HCT116 (cell line): Measurements from ENCODE around the gene IGFN1. TPM values are rescaled to one million over a fixed set of nuclear protein-coding genes. Genes with fewer than 3 reads are reported as not detected.

Experiments used
- ATAC-seq: fragments of 200-7000 bp; cut with Tn5 transposase; 2 replicates; pipeline ENCODE4 v1.9.1; 2020; ENCODE audit warnings: mild to moderate bottlenecking, moderate library complexity
- BruUV-seq: library from RNA; stranded (reverse); fragments of 400-500 nt; replicated peaks from 2 replicates; lab custom pipeline; 2021; lab: Mats Ljungman, UMichigan
- CTCF ChIA-PET: fragments of 300-600 bp; sonication (Branson Sonifier 250); formaldehyde crosslinking; loops from one replicate; lab custom pipeline; 2021; ENCODE audit warnings: antibody characterized with exemption; lab: Charles Lee
- POLR2A ChIA-PET: fragments of 300-600, 350-600 bp; sonication (Branson Sonifier 250); formaldehyde crosslinking; loops from one replicate; lab custom pipeline; 2021; ENCODE audit warnings: antibody characterized with exemption; lab: Charles Lee
- RAD21 ChIA-PET, 2 experiments: fragments of 300-600 bp; sonication (Branson Sonifier 250); formaldehyde crosslinking; loops; one replicate each; lab custom pipeline; 2023; ENCODE audit warnings: low total read pairs in 2 of 2; ENCODE audit not compliant: uncharacterized antibody in 2 of 2, unreplicated experiment in 2 of 2, low non-redundant PET in 1 of 2; lab: Charles Lee
- DNase-seq: peaks from one replicate; pipeline ENCODE4 v3.0.0-alpha.2; 2010; ENCODE audit warnings: low read depth, low spot score
- H2AFZ ChIP-seq: fragments of 200-600 bp; shearing (Covaris generic), sonication (generic); 2 replicates; pipeline ENCODE4 v1.6.1; 2017; ENCODE audit warnings: low read depth, mixed run types, mixed read lengths, antibody characterized with exemption, low read length; ENCODE audit not compliant: poor library complexity, severe bottlenecking
- H3K27ac ChIP-seq: 2 replicates; pipeline ENCODE4 v1.5.1; 2012; ENCODE audit warnings: low read depth, low read length
- H3K27me3 ChIP-seq: fragments of 200-600 bp; sonication (generic); 2 replicates; pipeline ENCODE4 v1.6.1; 2016; ENCODE audit warnings: mixed run types, low read length, mixed read lengths; ENCODE audit not compliant: insufficient read depth
- H3K36me3 ChIP-seq, 2 experiments: fragments of 200-500 bp in 1 of 2; fragments of 200-600 bp in 1 of 2; sonication (Bioruptor generic) in 1 of 2; sonication (generic) in 1 of 2; 2 replicates each; pipeline versions ENCODE4 v1.5.1 to v1.6.1; 2014 to 2016; ENCODE audit warnings: low read length in 2 of 2, inconsistent platforms in 1 of 2, mixed read lengths in 1 of 2, mixed run types in 1 of 2; ENCODE audit not compliant: insufficient read depth in 2 of 2, control insufficient read depth in 1 of 2
- H3K4me1 ChIP-seq, 2 experiments: fragments of 200-600 bp in 1 of 2; sonication (generic) in 1 of 2; 2 replicates each; pipeline versions ENCODE4 v1.5.1 to v1.6.1; 2012 to 2017; ENCODE audit warnings: low read length in 2 of 2, inconsistent platforms in 1 of 2, mild to moderate bottlenecking in 1 of 2, mixed read lengths in 1 of 2, mixed run types in 1 of 2, moderate library complexity in 1 of 2; ENCODE audit not compliant: insufficient read depth in 2 of 2, control insufficient read depth in 1 of 2
- H3K4me2 ChIP-seq: fragments of 200-600 bp; sonication (generic); 2 replicates; pipeline ENCODE4 v1.6.1; 2017; ENCODE audit warnings: mixed run types, low read length, mixed read lengths
- H3K4me3 ChIP-seq, 2 experiments: fragments of 200-600 bp in 1 of 2; sonication (generic) in 1 of 2; replicated peaks in 1 of 2; 2 replicates each; pipeline ENCODE4 v1.5.1; 2011 to 2016; ENCODE audit warnings: low read length in 2 of 2, control low read depth in 1 of 2, low read depth in 1 of 2, mild to moderate bottlenecking in 1 of 2, mixed read lengths in 1 of 2, mixed run types in 1 of 2
- H3K79me2 ChIP-seq: fragments of 200-600 bp; sonication (generic); 2 replicates; pipeline ENCODE4 v1.6.1; 2017; ENCODE audit warnings: mild to moderate bottlenecking, mixed run types, low read length, moderate library complexity, mixed read lengths; ENCODE audit not compliant: insufficient read depth
- H3K9ac ChIP-seq: fragments of 200-600 bp; sonication (generic); 2 replicates; pipeline ENCODE4 v1.6.1; 2016; ENCODE audit warnings: low read length, mixed read lengths
- H3K9me2 ChIP-seq: fragments of 200-600 bp; sonication (generic), shearing (Covaris generic); 2 replicates; pipeline ENCODE4 v1.6.1; 2017; ENCODE audit warnings: mixed run types, mild to moderate bottlenecking, moderate library complexity; ENCODE audit not compliant: insufficient read depth
- H3K9me3 ChIP-seq, 2 experiments: fragments of 200-500 bp in 1 of 2; fragments of 200-600 bp in 1 of 2; sonication (Bioruptor generic) in 1 of 2; sonication (generic) in 1 of 2; 2 replicates each; pipeline ENCODE4 v1.6.1; 2014 to 2017; ENCODE audit warnings: low read length in 2 of 2, mixed read lengths in 2 of 2, inconsistent platforms in 1 of 2, low read depth in 1 of 2, mild to moderate bottlenecking in 1 of 2, mixed run types in 1 of 2, moderate library complexity in 1 of 2; ENCODE audit not compliant: control insufficient read depth in 1 of 2, insufficient read depth in 1 of 2
- H4K20me1 ChIP-seq: fragments of 200-600 bp; sonication (generic), shearing (Covaris generic); 2 replicates; pipeline ENCODE4 v1.6.1; 2017; ENCODE audit warnings: mixed run types, mild to moderate bottlenecking, moderate library complexity; ENCODE audit not compliant: insufficient read depth
- CEBPB ChIP-seq: IDR thresholded peaks from 2 replicates; pipeline ENCODE4 v1.6.1; 2012; ENCODE audit warnings: low read depth
- EGR1 ChIP-seq: IDR thresholded peaks from 2 replicates; pipeline ENCODE4 v1.6.1; 2012; ENCODE audit warnings: low read depth
- EZH2 ChIP-seq: fragments of 200-600 bp; sonication (generic); IDR thresholded peaks from 2 replicates; pipeline ENCODE4 v1.6.1; 2017; ENCODE audit warnings: antibody characterized with exemption, mixed run types
- FOSL1 ChIP-seq: IDR thresholded peaks from 2 replicates; pipeline ENCODE4 v1.6.1; 2012; ENCODE audit warnings: low read depth
- POLR2A ChIP-seq: IDR thresholded peaks from 2 replicates; pipeline ENCODE4 v1.7.0; 2011; ENCODE audit warnings: borderline replicate concordance; ENCODE audit not compliant: insufficient read depth, insufficient read length; ENCODE audit errors: extremely low read depth
- RAD21 ChIP-seq: IDR thresholded peaks from 2 replicates; pipeline ENCODE4 v1.6.1; 2012; ENCODE audit warnings: low read depth, mild to moderate bottlenecking
- SP1 ChIP-seq: IDR thresholded peaks from 2 replicates; pipeline ENCODE4 v1.6.1; 2012; ENCODE audit warnings: low read depth
- TCF7L2 ChIP-seq: IDR thresholded peaks from 2 replicates; pipeline ENCODE4 v1.7.0; 2011; ENCODE audit warnings: borderline replicate concordance, inconsistent platforms; ENCODE audit not compliant: insufficient read depth, insufficient read length; ENCODE audit errors: extremely low read depth
- intact Hi-C: fragments of 100-400 bp; cut with micrococcal nuclease; formaldehyde crosslinking; loops from 2 replicates; pipeline ENCODE4 v1.10.0; 2022
- total RNA-seq: library from RNA; stranded (reverse); gene quantifications from one replicate; pipeline ENCODE4 v1.2.1, GENCODE V29; 2021; ENCODE audit not compliant: unreplicated experiment
- TF ChIP-seq, protein P1 (sequence below): IDR thresholded peaks from 2 replicates; pipeline ENCODE4 v1.6.1; 2012; ENCODE audit warnings: low read depth
- TF ChIP-seq, protein P2 (sequence below): IDR thresholded peaks from 2 replicates; pipeline ENCODE4 v1.6.1; 2012

The IGFN1 gene
- total RNA-seq, 1 experiment from 2014 or later: not detected

DNA sequence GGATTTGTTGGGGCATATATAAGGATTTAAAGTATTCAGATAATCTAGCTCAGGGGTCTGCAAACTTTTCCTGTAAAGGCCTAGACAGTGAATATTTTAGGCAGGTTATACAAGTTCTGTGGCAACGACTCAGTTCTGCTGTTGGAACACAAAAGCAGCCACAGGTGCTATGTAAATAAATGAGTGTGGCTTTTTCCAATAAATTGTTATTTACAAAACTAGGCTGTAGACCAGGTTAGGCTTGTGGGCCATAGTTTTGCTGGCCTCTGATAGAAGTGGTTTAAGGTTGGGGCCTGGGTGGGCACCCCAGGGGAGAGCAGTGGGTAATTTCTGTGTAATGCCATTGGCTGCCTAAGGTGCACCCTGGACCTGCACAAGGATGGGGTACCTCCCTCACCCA, 16.9 kb upstream of the IGFN1 start (continued):
- TF ChIP-seq TCF7L2 (no peak), RAD21 (no peak), EZH2 (no peak), SP1 (no peak)
- TF ChIP-seq, all 23 proteins: peak for 0

DNA sequence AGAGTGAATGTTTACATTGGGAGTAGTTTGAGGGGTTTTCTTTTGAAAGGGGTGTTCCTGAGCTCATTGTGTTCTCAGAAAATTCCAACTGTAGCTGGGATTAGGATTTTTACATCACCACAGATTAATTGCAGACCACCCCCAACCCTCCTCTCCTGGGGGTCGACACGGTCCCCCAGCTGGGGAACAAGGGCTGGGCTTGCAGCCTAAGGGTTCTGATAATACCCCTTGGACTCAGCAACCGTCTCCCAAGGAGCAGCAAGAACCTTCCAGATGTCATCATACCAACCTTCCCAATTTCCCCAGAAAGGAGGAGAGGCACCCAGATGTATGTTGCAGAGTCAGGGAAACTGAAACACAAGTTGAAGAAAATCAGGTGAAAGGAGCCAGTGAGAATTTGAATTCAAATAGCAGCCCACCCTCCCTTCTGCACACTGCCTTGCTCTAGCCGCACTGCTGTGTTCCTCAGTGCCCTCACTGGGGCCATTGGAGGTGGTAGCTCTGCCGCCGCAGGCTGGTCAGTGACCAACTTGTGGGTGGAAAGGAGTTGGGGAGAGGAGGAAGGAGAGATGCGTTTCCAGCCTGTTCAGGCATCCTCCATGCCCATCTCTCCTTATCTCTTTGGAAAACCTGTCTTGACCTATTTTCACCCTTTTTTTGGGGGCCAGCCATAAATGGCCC, 14.7 kb upstream of the IGFN1 start:
- no peaks in the 10 kb centered on the region for H4K20me1 ChIP-seq
- ATAC-seq (no peak), DNase-seq (no peak)
- TF ChIP-seq, protein P1, sequence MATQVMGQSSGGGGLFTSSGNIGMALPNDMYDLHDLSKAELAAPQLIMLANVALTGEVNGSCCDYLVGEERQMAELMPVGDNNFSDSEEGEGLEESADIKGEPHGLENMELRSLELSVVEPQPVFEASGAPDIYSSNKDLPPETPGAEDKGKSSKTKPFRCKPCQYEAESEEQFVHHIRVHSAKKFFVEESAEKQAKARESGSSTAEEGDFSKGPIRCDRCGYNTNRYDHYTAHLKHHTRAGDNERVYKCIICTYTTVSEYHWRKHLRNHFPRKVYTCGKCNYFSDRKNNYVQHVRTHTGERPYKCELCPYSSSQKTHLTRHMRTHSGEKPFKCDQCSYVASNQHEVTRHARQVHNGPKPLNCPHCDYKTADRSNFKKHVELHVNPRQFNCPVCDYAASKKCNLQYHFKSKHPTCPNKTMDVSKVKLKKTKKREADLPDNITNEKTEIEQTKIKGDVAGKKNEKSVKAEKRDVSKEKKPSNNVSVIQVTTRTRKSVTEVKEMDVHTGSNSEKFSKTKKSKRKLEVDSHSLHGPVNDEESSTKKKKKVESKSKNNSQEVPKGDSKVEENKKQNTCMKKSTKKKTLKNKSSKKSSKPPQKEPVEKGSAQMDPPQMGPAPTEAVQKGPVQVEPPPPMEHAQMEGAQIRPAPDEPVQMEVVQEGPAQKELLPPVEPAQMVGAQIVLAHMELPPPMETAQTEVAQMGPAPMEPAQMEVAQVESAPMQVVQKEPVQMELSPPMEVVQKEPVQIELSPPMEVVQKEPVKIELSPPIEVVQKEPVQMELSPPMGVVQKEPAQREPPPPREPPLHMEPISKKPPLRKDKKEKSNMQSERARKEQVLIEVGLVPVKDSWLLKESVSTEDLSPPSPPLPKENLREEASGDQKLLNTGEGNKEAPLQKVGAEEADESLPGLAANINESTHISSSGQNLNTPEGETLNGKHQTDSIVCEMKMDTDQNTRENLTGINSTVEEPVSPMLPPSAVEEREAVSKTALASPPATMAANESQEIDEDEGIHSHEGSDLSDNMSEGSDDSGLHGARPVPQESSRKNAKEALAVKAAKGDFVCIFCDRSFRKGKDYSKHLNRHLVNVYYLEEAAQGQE: no peak
- TF ChIP-seq FOSL1: no peak
- TF ChIP-seq, protein P2, sequence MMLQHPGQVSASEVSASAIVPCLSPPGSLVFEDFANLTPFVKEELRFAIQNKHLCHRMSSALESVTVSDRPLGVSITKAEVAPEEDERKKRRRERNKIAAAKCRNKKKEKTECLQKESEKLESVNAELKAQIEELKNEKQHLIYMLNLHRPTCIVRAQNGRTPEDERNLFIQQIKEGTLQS: no peak
- no peak for TF ChIP-seq POLR2A
- no peak for TF ChIP-seq CEBPB
- no peak for TF ChIP-seq EGR1
- TF ChIP-seq, all 23 proteins: peak for 0
- Histone ChIP-seq H3K36me3 (no peaks in the 10 kb centered on the region), H3K4me1 (peaks cover 0 to 8% of the 10 kb centered on the region in 2 experiments; a peak in 2 of 4 replicates), H3K27ac (no peak overlapping the region), H3K79me2 (no peaks in the 10 kb centered on the region), H2AFZ (no peak overlapping the region), H3K9ac (no peak overlapping the region), H3K9me2 (no peaks in the 10 kb centered on the region), H3K27me3 (peaks cover 1% of the 10 kb centered on the region; the same call in 1 of the 2 replicates), H3K4me2 (no peak overlapping the region), H3K9me3 (no peaks in the 10 kb centered on the region), H3K4me3 (no peak overlapping the region)
- RAD21 ChIA-PET: no interaction called here
- POLR2A ChIA-PET: interaction anchor here (0.6 kb wide), 1 partner anchor 16 kb away, joined by 3 read pairs; no protein-coding TSS in a partner anchor
- CTCF ChIA-PET: no interaction called here
- no TSS peak for BruUV-seq
- intact Hi-C loops: no loop called here
